ENCODE data around the gene PCDHGA12.

The PCDHGA12 gene

DNA sequence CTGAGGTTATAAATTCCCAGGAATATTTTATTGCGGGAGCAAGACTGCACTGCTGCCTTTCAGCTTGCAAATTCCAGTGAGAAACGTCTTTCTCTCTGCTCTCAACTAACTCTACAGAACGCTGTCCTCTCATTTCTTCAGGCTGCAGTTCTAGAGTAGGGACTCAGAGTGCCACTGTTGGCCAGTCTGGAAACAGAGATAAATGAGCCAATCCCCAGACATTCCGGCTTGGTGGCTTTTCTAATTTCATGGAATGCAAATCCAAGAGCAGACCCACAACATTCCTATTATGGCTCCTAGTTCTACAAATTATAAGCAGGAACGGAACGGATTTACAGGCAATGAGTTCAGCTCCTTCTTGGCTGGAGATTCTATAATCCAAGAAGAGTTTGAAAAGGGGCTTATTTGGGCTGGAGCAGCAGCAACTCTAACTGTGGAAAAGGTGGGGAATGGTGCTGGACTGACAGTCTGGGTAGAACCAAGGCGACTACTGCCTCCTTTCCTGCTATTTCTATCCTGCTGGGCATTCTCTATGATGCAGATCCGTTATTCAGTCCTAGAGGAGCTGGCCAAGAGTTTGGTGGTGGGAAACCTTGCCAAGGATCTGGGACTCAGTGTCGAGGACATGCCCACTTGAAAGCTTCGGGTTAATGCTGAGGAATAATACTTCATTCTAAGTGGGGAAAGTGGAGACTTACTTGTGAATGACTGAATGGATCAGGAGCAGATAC, 9.3 kb downstream of the PCDHGA12 start:
- DNase-seq (ENCODE audit: low read depth in 2 of 2), result no peak

DNA sequence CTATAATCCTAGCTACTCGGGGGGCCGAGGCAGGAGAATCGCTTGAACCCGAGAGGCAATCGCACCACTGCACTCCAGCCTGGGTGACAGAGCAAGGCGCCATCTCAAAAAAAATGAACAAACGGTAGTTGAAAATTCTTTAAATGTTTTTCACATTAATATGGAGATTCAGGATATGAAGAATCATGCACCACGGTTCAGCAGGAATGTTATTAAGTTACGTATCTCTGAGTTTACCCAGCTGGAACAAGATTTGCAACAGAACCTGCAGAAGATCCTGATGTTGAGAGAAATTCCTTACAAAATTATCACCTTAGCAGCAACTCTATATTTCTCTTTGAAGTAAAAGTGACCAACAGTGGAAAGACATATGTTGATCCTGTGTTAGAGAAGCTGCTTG, 10.0 kb downstream of the PCDHGA12 start:
- no peak for DNase-seq (ENCODE audit: low read depth in 2 of 2)

DNA sequence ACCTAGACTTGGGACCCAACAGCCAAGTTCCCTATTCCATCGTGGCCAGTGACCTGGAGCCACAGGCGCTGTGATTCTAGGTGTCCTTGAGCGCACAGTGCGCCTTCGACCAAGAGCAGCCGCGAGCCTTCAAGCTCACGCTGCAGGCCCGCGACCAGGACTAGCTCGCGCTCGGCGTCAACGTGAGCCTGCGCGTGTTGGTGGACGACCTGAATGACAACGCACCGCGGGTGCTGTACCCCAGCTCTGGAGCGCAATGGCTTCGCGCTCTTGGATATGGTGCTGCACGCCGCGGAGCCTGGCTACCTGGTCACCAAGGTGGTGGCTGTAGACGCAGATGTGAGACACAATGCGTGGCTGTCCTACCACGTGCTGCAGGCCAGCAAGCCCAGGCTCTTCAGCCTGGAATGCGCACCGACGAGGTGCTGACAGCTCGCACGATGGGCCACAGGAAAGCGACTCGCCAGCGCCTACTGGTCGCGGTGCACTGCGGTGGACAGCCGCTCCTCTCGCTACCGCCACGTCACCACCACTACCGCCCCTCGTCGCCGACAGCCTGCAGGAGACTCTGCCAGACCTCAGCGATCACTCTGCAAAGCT, 11.4 kb downstream of the PCDHGA12 start:
- no peak for DNase-seq (ENCODE audit: low read depth in 2 of 2)

GRCh38 chr5:141465351-141465750, 35.0 kb downstream of the PCDHGA12 start:
- no peak for DNase-seq (ENCODE audit: low read depth in 2 of 2)

DNA sequence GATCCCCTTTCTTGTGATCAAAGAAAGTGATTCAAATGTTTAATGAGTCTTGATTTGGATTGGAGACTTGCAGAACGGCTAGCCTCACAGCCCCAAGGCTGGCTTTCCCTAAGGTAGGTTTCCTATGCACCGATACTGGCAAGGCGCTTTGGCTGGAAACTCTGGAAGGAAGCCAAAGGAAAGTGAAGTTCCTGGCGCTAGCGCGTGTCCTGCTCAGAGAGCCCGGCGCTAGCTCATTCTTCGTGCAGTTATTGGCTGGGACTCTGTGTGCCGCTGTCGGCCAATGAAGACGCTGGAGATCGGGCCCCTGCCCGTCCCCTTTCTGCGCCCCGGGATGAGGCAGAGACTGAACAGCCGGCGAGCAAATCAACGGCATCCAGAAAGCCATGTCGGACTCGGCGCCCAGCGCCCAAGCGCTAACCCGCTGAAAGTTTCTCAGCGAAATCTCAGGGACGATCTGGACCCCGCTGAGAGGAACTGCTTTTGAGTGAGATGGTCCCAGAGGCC, 45.4 kb downstream of the PCDHGA12 start, which contains the start of gene PCDHGC3:
Gene PCDHGC3 (plus strand): TSS at position 342 of the 507 bp plus-strand sequence. CDS start 151 bp downstream, at position 493.
- DNase-seq (ENCODE audit: low read depth in 2 of 2), result no peak

- DNase-seq (ENCODE audit: low read depth in 2 of 2), result no peak
Measured at GRCh38 chr5:141476132-141476911, 46.0 kb downstream of the PCDHGA12 start.

GRCh38 chr5:141477044-141477575, 46.8 kb downstream of the PCDHGA12 start:
- DNase-seq (ENCODE audit: low read depth in 2 of 2), result no peak

DNA sequence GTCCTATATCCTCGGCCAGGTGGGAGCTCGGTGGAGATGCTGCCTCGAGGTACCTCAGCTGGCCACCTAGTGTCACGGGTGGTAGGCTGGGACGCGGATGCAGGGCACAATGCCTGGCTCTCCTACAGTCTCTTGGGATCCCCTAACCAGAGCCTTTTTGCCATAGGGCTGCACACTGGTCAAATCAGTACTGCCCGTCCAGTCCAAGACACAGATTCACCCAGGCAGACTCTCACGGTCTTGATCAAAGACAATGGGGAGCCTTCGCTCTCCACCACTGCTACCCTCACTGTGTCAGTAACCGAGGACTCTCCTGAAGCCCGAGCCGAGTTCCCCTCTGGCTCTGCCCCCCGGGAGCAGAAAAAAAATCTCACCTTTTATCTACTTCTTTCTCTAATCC, 47.5 kb downstream of the PCDHGA12 start:
- no peak for DNase-seq (ENCODE audit: low read depth in 2 of 2)

DNA sequence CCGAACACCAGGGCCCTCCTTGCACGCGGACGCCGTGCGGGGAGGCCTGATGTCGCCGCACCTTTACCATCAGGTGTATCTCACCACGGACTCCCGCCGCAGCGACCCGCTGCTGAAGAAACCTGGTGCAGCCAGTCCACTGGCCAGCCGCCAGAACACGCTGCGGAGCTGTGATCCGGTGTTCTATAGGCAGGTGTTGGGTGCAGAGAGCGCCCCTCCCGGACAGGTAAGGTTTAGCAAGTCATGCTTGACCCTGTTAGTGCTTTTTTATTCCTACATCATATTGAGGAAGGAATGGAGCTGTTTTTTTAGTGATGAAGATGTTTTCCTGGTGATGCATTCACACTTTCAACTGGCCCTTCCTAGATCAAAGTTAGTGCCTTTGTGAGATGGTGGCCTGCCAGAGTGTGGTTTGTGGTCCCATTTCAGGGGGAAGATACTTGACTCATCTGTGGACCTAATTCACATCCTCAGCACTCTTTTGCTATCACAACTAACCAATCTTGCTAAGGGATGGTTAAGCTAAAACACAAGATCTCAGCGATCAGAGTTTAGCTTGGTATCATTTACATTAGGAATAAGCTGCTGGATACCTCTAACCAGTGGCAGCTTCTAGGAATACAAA, 48.1 kb downstream of the PCDHGA12 start:
- no peak for DNase-seq (ENCODE audit: low read depth in 2 of 2)

- no peak for DNase-seq (ENCODE audit: low read depth in 2 of 2)
Measured at GRCh38 chr5:141479776-141480175, 49.5 kb downstream of the PCDHGA12 start.
